ENCODE results near the gene IGFL2.

- TF ChIP-seq GATA2 (IDR thresholded peaks at IDR 0.05; ENCODE audit: low read depth, low read length): no peak
- no peak for TF ChIP-seq GATA3 (IDR thresholded peaks at IDR 0.05; ENCODE audit: low read depth, low read length)
Observed at GRCh38 chr19:46209051-46209450, 61.0 kb downstream of the IGFL2 start.

Data from SH-SY5Y (cell line).